ENCODE results near the gene RPL38. TPM values are rescaled to one million over a fixed set of nuclear protein-coding genes. Genes with fewer than 3 reads are reported as not detected.

RPL38 gene
- total RNA-seq, 1 experiment from 2014 or later = 1,714 TPM

DNA sequence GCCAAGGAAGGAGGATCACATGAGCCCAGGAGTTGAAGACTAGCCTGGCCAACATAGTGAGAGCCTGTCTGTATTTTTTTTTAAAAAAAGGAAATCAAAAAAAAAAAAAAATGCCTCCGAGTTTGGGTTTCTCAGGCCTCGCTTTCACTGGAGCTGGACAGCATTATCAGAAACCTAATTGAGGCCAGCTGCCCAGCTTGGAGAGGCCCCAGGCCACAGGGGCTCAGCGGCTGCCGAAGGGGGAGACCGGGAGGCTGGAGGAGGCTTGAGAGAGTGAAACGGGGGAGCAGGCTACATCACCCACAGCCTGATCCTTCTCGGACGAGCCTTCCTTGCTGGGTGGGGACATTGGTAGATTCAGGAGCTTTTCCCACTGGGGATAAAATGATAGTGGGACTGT lies 15.0 kb downstream of the RPL38 start:
- in situ Hi-C loops (cut with HindIII; ENCODE audit: low pct_unique_long_range_greater_than_20kb, low sequenced_read_pairs) = no loop called here
- no peak for DNase-seq (ENCODE audit: low read depth)

DNA sequence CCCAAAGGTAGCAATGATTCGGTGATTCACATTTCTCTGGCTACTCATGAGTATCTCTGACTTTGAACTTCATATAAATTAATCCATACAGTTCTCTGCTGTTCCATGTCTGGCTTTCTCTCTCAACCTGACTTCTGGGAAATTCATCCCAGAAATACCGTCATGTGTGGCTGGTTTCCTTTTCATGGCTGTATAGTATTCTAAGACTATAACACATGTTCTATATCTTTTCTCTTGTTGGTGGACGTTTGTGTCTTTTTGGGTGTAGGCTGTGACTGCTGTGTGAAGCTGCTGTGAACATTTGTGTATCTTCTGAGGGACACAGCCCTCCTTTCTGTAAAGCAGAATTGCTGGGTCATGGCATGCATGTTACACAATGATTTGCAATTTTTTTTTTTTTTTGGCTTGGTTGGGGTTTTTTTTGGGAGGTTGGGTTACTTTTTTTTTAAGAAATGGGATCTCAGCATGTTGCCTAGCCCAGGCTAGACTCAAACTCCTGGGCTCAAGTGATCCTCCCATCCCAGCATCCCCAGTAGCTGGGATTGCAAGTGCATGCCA lies 16.2 kb downstream of the RPL38 start:
- no peak for DNase-seq (ENCODE audit: low read depth)
- in situ Hi-C loops (cut with HindIII; ENCODE audit: low pct_unique_long_range_greater_than_20kb, low sequenced_read_pairs) = no loop called here

DNA sequence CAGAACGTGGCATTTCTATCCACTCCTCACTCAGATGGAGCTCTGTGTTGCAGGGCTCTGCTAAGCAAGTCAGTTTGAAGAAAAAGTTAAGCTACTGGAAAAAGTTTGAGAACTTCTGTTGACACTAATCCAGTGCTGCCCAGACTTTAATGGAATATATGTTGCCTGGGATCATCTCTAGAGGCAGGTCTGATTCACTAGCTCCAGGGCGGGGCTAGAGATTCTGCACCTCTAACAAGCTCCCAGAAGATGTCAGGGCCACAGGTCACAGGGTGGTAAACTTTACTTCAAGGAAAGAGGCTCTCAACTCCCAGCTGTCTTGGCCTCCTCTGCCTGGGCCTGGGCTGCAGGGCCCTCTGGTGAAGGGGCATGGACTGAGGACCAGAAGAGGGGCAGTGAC lies 16.7 kb downstream of the RPL38 start:
- in situ Hi-C loops (cut with HindIII; ENCODE audit: low pct_unique_long_range_greater_than_20kb, low sequenced_read_pairs) = no loop called here
- no peak for DNase-seq (ENCODE audit: low read depth)

DNA sequence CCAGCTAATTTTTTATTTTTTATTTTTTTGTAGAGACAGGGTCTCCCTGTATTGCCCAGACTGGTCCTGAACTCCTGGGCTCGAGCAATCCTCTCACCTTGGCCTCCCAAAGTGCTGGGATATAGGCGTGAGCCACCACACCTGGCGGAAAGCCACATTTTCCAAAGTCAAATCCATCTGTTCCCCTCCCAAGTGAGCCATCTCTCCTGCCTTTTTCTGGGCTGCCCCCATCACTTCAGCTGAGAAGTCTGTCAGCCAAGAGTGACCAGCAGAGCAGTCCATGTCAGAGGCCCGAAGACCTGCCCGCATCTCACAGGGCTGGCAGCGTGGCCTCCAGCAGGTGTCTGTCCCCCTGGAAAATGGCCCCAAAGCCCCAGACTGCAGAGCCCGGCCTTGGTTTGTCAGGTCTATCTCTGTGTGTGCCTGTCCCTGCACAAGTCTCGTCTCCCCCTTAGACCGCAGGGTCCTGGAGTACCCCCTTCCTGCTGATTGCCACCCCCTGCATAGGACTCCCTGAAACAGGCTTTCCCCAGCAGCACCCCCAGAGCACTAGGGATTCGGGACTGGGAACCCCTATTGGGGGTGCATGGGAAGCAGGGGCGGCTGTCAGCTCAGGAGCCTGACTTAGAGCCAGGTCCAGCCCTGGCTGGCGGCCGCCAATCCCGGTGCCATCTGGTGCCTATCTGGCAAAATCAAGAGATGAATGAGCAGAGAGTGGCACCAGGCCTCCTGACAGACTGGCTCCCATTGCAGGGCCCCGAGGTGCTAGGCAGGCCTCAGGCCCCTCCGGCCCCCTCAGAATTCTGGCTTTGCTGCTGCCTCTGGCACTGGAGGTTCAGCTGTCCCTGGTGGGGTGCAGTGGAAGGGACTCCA lies 17.7 kb downstream of the RPL38 start:
- in situ Hi-C loops (cut with HindIII; ENCODE audit: low pct_unique_long_range_greater_than_20kb, low sequenced_read_pairs) = no loop called here
- no peak for DNase-seq (ENCODE audit: low read depth)

DNA sequence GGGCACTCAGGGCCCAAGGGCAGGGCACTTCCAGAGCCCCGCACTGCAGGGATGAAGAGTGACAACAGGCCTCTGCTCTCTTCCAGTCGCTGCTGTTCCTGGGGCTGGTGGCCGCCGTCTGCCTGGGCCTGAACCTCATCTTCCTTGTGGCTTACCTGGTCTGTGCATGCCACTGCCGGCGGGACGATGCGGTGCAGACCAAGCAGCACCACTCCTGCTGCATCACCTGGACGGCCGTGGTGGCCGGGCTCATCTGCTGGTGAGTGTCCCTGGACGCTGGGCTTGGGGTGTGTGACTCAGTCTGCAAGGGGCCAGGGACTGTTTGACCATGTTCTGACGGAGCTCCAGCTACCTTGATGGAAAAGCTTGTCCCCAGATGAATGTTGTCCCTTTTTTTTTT lies 18.9 kb downstream of the RPL38 start:
- no peak for DNase-seq (ENCODE audit: low read depth)
- in situ Hi-C loops (cut with HindIII; ENCODE audit: low pct_unique_long_range_greater_than_20kb, low sequenced_read_pairs) = no loop called here

DNA sequence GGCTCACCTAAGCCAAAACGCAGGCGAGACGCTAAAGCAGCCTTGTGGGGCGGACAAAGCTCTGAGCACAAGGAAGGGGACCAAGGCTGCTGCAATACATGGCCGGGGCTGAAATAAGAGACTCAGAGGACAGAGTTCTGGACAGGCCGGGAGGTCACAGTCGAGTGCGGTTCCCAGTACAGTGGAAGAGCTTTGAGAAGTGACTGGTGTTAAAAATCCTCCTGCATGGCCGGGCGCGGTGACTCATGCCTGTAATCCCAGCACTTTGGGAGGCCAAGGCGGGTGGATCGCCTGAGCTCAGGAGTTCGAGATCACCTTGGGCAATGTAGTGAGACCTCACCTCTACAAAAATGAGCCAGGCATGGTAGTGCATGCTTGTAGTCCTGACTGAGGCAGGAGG lies 20.4 kb downstream of the RPL38 start:
- in situ Hi-C loops (cut with HindIII; ENCODE audit: low pct_unique_long_range_greater_than_20kb, low sequenced_read_pairs) = no loop called here
- DNase-seq (ENCODE audit: low read depth) = no peak

DNA sequence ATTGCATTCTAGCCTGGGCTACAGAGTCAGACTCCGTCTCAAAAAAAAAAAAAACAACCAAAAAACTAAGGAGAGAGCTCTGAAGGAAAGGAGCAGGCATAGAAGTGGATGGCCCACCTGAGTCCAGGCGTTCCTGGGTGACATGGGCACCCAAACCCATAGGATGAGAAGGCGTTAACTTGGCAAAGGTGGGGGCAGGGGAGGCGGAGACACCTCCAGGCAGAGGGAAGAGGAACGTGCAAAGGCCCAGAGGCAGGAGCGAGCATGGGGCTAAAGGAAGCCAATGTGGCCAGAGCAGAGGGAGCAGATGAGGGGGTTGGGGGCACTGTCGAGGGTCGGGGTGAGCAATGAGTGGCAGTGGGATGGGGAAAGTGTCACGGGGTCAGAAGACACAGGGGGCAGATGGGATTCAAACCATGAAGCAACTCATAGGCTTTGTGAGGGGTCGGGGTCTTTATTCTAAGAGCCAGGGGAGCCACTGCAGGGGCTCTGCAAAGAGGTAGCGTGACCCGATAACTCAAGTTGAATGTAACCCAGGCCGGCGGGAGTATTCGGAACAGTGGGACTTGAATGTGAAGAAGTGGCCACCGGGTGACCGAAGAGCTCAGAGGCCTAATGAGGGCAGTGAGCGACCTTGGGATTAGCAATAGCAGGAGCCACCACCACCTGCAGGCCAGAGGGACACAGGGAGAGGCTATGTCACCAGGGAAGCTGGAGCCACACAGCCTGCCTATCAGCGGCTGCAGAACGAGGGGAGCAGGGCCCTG lies 21.7 kb downstream of the RPL38 start:
- in situ Hi-C loops (cut with HindIII; ENCODE audit: low pct_unique_long_range_greater_than_20kb, low sequenced_read_pairs) = no loop called here
- DNase-seq (ENCODE audit: low read depth) = no peak

DNA sequence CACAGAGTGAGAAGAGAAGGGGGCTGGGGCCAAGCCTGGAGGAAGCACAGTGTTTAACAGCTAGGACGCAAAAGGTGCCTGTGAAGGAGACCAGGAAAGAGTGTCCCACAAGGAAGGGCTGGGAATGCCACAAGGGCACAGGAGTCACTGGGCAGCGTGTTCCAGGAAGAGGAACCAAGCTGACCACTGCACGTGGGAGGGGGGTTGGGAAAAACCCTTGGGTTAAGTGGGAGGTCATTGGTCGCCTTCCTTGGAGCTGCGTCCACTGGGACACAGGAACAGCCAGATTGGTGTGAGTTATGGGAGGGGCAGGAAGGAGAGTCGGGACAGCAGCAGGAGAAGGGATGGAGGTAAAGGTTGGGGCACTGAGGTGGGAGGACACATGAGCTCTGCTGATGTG lies 22.8 kb downstream of the RPL38 start:
- in situ Hi-C loops (cut with HindIII; ENCODE audit: low pct_unique_long_range_greater_than_20kb, low sequenced_read_pairs) = no loop called here

DNA sequence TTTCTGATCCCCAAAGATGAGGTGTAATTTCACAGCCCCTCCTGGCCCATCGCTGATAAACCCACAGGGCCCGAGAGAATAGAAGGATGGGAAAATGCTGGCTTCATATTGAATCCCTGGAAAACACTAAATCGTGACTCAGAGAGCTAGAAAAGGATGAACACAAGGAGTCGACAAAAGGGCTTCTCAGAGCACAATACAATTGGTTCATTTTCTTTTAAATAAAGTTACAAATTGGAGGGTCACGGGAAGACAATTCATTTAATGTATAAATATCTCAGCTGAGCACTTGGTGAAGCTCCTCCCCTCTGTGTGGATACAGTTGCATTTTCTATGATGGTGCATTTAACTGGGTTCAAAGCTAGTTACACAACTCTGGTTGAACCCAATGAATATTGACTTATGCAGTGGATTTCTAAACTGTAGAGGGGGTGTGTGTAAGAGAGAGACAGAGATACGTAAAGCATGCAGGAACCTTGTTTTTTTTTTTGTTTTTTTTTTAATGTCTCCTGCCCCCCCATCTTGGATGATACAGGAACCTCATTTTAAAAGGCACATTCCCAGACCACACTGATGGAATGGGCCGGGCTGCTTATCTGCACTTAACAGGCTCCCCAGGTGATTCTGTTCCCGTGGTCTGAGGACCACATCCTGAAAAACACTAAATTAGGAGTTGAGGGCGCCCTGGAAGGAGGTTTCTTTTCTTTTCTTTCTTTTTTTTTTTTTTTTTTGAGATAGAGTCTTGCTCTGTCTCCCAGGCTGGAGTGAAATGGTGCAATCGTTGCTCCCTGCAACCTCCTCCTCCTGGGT lies 24.0 kb downstream of the RPL38 start:
- DNase-seq (ENCODE audit: low read depth) = no peak
- in situ Hi-C loops (cut with HindIII; ENCODE audit: low pct_unique_long_range_greater_than_20kb, low sequenced_read_pairs) = no loop called here

More for the DNA sequence above, 22.8 kb downstream of the RPL38 start:
- DNase-seq (ENCODE audit: low read depth) = no peak

DNA sequence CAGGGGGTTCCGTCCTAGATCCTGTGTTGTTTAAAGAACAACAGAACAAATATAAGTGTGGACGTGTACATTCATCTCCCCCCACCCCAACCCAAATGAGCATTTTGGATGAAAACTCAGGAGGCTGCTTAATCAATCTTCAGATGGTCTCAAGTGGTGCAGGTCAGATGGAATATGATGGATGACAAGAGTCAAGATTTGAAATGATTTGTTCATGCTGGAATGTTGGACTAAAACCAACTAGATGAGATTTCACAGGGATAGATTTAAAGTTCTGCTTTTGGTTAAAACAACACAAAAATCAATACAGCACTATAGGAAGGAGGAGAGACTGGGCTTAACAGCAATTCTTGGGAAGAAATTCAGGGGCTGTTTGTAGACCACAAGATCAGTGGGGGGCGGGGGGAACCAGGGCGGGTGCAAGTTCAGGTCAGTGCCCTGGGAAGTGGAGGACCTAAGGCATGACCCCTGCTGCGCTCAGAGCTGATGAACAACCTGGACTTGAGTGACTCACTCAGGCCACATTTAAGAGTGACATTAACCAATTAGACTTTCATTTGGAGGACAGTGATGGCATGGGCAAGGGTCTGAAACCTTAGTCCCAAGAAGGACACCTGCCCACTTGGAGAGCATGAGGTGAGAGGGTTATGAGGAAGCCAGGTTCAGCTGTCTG lies 25.0 kb downstream of the RPL38 start:
- in situ Hi-C loops (cut with HindIII; ENCODE audit: low pct_unique_long_range_greater_than_20kb, low sequenced_read_pairs) = no loop called here
- DNase-seq (ENCODE audit: low read depth) = no peak

DNA sequence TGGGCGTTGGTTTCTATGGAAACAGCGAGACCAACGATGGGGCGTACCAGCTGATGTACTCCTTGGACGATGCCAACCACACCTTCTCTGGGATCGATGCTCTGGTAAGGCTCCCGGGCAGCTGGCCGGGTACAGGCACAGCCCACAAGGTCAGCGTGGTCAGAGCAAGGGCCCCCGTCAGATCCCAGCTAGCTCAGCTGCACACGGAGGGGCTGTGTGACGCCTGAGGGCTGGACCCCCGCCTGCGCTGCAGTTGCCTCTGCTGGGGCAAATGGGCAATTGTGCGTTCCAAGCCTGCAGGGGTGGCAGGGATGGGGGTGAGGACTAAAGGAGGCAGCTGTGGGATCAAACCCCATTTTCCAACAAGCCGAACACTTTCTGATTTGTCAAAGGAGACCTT lies 27.4 kb downstream of the RPL38 start:
- in situ Hi-C loops (cut with HindIII; ENCODE audit: low pct_unique_long_range_greater_than_20kb, low sequenced_read_pairs) = loop anchor here (10.0 kb wide), 1 partner anchor 64 kb away; no protein-coding TSS in a partner anchor
- no peak for DNase-seq (ENCODE audit: low read depth)

DNA sequence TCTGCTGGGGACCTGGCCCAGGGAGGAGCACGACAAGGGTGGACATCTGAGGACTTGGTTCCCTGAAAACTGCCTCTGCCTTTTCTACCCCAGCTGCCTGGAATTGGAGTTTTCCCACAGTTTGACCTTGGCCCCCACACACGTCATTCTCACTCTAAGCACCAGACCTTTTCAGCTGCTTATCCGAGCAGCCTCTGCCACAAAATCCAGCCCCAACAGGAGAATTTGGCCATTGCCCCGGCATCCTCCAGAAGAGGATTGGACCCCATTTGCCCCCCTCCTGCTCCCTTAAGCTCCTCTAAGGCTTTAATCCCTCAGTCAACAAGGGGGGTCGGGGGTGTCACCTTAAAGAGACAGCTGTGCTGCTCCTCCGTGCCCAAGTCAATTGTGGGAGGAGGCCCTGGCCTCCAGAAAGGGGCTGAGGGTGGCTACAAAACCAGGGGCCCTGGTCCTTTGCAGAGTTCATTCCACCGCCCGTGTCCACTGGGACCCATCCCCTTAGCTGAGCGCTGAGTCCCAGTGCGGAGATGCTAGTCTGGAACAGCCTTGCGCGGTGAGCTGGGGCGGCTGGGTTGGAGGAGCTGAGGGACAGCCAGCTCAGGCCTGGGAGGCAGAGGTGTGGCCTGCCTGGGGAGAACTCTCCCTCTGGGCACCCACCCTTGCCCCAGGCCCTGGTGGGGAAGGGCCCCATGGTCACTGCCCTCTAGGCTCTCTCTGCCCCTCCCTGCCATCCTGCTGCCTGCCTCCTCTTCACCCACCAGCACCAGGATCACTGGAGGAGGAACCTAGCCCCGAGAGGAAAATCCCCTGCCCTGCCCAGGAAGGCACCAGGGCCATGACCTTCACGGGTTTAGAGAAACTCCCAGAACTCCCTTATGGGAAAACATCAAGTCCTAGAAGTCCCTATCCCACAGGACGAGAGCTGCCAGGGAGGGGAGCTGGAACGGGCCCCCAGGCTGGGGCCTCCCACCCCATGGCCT lies 28.7 kb downstream of the RPL38 start:
- DNase-seq (ENCODE audit: low read depth) = no peak
- in situ Hi-C loops (cut with HindIII; ENCODE audit: low pct_unique_long_range_greater_than_20kb, low sequenced_read_pairs) = loop anchor here (10.0 kb wide), 1 partner anchor 63 kb away; no protein-coding TSS in a partner anchor

DNA sequence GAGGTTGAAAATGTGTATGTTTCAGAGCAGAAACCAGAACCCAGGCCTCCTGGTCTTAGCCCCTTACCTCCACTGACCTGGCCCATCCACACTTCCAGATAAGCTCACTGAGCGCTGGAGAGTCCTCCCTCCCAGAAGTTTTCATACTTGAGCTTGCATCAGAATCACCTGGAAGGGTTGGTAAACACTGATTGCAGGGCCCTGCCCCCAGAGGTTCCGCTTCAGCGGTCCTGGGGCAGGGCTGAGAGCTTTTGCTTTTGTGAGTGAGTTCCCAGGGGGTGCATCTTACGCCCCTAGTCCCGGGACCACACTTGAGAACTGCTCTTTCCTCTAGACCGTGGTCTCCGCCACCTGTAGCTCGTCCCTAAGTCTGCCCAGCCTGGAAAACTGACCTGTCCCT lies 30.5 kb downstream of the RPL38 start:
- DNase-seq (ENCODE audit: low read depth) = no peak
- in situ Hi-C loops (cut with HindIII; ENCODE audit: low pct_unique_long_range_greater_than_20kb, low sequenced_read_pairs) = loop anchor here (10.0 kb wide), 1 partner anchor 61 kb away; no protein-coding TSS in a partner anchor

DNA sequence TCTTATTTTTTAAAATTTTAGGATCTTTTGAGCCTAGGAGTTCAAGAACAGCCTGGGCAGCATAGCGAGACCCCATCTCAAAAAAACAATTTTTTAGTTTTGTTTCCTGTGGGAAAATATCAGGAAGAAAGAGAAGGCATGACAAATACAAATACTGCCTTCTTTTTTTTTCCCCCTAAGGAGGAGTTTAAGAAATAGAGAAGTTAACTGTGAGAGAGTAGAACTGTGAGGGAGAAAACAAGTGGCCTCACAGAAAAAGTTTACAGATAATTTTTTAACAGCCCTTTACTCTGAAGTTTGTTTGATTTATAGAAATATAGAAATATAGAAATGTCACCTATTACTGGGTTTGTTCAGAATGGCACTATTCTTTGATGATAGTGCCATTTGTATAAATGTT lies 31.0 kb downstream of the RPL38 start:
- DNase-seq (ENCODE audit: low read depth) = no peak
- in situ Hi-C loops (cut with HindIII; ENCODE audit: low pct_unique_long_range_greater_than_20kb, low sequenced_read_pairs) = loop anchor here (10.0 kb wide), 1 partner anchor 60 kb away; no protein-coding TSS in a partner anchor

DNA sequence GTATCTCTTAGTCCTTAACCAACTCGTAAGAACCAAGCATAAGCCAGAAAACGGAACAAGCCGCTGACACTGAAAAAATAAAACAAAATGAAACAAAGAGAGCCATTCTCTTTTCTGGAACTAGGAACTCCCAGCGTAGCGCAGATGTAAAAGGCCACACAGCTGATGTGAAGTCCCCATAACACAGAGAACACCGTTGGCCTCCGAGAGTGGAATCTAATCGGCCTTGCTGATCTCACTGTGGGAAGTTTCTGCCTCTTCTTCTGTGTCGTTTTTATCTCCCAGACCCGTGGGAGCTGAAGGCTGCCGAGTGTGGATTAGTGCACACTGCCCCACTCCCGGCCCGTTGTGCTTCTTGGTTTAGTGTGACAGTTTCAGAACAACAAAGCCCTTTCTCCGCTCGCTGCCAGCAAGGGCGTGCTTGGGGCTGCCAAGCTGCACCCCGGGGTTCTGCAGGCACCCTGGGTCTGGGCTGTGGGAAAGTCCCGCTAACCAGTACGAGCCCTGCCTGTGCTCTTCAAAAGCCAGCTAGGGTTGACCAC lies 31.6 kb downstream of the RPL38 start:
- in situ Hi-C loops (cut with HindIII; ENCODE audit: low pct_unique_long_range_greater_than_20kb, low sequenced_read_pairs) = loop anchor here (10.0 kb wide), 1 partner anchor 60 kb away; no protein-coding TSS in a partner anchor
- no peak for DNase-seq (ENCODE audit: low read depth)

DNA sequence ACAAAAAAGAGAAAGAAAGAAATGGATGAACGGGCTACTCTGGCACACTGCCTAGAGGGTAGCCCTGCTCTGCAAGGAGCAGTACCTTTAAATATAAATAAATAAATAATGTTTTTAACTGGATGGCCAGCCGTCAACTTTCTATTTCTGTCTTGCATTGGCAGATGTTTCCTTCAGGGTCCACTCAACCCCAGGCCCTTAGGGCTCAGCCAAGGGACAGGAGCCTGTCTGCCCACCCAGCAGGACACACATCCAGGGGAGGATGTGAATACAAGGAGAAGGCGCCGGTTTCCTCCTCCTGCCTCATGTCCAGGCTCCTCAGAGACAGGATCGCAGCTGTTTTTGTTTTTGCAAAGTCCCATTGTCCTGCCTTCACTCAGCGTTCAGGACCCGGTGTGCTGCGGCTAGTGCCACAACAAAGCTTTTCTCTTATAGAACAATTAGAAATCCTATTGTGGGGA lies 32.5 kb downstream of the RPL38 start:
- in situ Hi-C loops (cut with HindIII; ENCODE audit: low pct_unique_long_range_greater_than_20kb, low sequenced_read_pairs) = loop anchor here (10.0 kb wide), 1 partner anchor 59 kb away; no protein-coding TSS in a partner anchor
- DNase-seq (ENCODE audit: low read depth) = no peak
